Measurements from ENCODE around the gene PCDH19.

DNA sequence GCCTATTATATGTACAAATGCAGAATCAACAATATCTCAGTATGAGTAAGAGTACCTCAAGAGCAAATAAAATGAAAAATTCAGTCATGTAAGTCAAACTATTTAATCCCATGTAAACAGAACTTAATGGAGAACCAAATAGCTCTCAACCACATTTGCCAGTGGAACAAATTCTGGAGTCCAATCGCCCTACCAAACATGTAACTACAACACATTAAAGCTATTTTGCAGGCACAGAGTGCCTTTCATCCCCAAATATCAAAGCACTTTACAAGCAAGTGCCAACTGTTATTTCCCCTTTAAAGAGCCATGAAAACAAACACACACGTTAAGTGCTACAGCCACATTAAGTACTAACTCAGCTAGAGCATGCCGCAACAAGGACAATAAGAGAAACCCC is 51.3 kb downstream of the PCDH19 start:
- TF ChIP-seq GATA2 (IDR thresholded peaks at IDR 0.05; ENCODE audit: low read depth, low read length) (no peak), GATA3 (IDR thresholded peaks at IDR 0.05; ENCODE audit: low read depth, low read length) (no peak)
